Panc1 (cell line): ENCODE measurements around the gene ZNF398.

Experiments used
- POLR2AphosphoS5 ChIP-seq: IDR thresholded peaks from 2 replicates; pipeline ENCODE4 v1.6.1; 2012; ENCODE audit warnings: mild to moderate bottlenecking, low read depth, low read length, moderate library complexity
- TF ChIP-seq, protein P1 (sequence below): fragments of 450-650 bp; IDR thresholded peaks from 2 replicates; pipeline ENCODE4 v1.5.1; 2017; ENCODE audit warnings: mild to moderate bottlenecking

DNA sequence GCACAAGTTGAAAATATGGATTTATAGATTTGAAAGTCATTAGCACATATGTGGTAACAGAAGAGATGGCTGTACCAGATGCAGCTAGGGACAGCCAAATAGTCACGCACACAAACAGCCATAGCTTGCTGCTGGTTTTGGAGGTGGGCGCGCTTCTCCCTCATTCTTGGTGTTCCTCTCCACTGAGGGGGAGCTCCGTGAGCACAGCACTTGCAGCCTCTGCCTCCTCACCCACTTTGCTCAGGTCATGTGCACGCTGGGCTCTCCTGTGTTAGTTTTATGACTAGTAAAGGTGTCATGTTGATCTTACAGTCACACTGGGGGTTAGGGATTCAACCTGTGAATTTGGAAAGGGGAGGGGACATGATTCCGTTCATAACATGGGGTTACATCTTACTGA lies 48.2 kb upstream of the ZNF398 start:
- no peak for TF ChIP-seq POLR2AphosphoS5
- TF ChIP-seq, protein P1, sequence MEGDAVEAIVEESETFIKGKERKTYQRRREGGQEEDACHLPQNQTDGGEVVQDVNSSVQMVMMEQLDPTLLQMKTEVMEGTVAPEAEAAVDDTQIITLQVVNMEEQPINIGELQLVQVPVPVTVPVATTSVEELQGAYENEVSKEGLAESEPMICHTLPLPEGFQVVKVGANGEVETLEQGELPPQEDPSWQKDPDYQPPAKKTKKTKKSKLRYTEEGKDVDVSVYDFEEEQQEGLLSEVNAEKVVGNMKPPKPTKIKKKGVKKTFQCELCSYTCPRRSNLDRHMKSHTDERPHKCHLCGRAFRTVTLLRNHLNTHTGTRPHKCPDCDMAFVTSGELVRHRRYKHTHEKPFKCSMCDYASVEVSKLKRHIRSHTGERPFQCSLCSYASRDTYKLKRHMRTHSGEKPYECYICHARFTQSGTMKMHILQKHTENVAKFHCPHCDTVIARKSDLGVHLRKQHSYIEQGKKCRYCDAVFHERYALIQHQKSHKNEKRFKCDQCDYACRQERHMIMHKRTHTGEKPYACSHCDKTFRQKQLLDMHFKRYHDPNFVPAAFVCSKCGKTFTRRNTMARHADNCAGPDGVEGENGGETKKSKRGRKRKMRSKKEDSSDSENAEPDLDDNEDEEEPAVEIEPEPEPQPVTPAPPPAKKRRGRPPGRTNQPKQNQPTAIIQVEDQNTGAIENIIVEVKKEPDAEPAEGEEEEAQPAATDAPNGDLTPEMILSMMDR: no peak
